Mesenchymal stem cell (in vitro differentiated cells and primary cell): ENCODE measurements around the gene ITGB2.

ENCODE experiments used
- DNase-seq: peaks from one replicate; pipeline ENCODE4 v3.0.0-alpha.2; 2013
- H2AFZ ChIP-seq: one replicate; pipeline ENCODE4 v1.6.1; 2013; ENCODE audit warnings: low read depth, mild to moderate bottlenecking, control low read depth, inconsistent platforms, low read length, moderate library complexity
- H2AK5ac ChIP-seq: 2 replicates; pipeline ENCODE4 v1.6.1; 2013; ENCODE audit warnings: low read length, moderate library complexity, mild to moderate bottlenecking, inconsistent platforms; ENCODE audit not compliant: severe bottlenecking
- H2BK120ac ChIP-seq: one replicate; pipeline ENCODE4 v1.6.1; 2013; ENCODE audit warnings: low read depth, mild to moderate bottlenecking, inconsistent platforms, low read length, moderate library complexity
- H2BK12ac ChIP-seq, 2 experiments: one replicate each; pipeline ENCODE4 v1.6.1; 2013; ENCODE audit warnings: inconsistent platforms in 2 of 2, low read length in 2 of 2, mild to moderate bottlenecking in 2 of 2, moderate library complexity in 2 of 2, control low read depth in 1 of 2
- H2BK15ac ChIP-seq: one replicate; pipeline ENCODE4 v1.6.1; 2013; ENCODE audit warnings: mild to moderate bottlenecking, low read depth, inconsistent platforms; ENCODE audit not compliant: poor library complexity, severe bottlenecking
- H2BK5ac ChIP-seq: 2 replicates; pipeline ENCODE4 v1.6.1; 2013; ENCODE audit warnings: low read depth, mild to moderate bottlenecking, low read length, control low read depth, inconsistent platforms; ENCODE audit not compliant: poor library complexity, severe bottlenecking
- H3K14ac ChIP-seq, 2 experiments: one replicate each; pipeline ENCODE4 v1.6.1; 2013; ENCODE audit warnings: inconsistent platforms in 2 of 2, low read length in 2 of 2, control low read depth in 1 of 2, mild to moderate bottlenecking in 1 of 2, moderate library complexity in 1 of 2
- H3K18ac ChIP-seq, 2 experiments: one replicate each; pipeline ENCODE4 v1.6.1; 2013; ENCODE audit warnings: inconsistent platforms in 2 of 2, low read length in 2 of 2, control low read depth in 1 of 2, low read depth in 1 of 2, mild to moderate bottlenecking in 1 of 2
- H3K23ac ChIP-seq, 2 experiments: one replicate each; pipeline ENCODE4 v1.6.1; 2013; ENCODE audit warnings: inconsistent platforms in 2 of 2, low read length in 2 of 2, mild to moderate bottlenecking in 2 of 2, moderate library complexity in 2 of 2, control low read depth in 1 of 2
- H3K27ac ChIP-seq: 2 replicates; pipeline ENCODE4 v1.5.1; 2013; ENCODE audit warnings: mild to moderate bottlenecking, moderate library complexity, low read length, control low read depth, inconsistent platforms; ENCODE audit not compliant: poor library complexity, severe bottlenecking
- H3K27me3 ChIP-seq, 2 experiments: 2 replicates each; pipeline versions ENCODE4 v1.6.1 to v1.7.0; 2013; ENCODE audit warnings: low read length in 2 of 2, mild to moderate bottlenecking in 2 of 2, moderate library complexity in 2 of 2, control low read depth in 1 of 2, inconsistent platforms in 1 of 2; ENCODE audit not compliant: control insufficient read depth in 1 of 2, insufficient read depth in 1 of 2
- H3K36me3 ChIP-seq, 2 experiments: 2 replicates each; pipeline versions ENCODE4 v1.6.1 to v1.7.0; 2013; ENCODE audit warnings: low read length in 2 of 2, control low read depth in 1 of 2, inconsistent platforms in 1 of 2, low read depth in 1 of 2, mild to moderate bottlenecking in 1 of 2; ENCODE audit not compliant: insufficient read depth in 2 of 2, control insufficient read depth in 1 of 2
- H3K4ac ChIP-seq, 2 experiments: one replicate each; pipeline ENCODE4 v1.6.1; 2013; ENCODE audit warnings: inconsistent platforms in 2 of 2, low read length in 2 of 2, mild to moderate bottlenecking in 2 of 2, moderate library complexity in 2 of 2, control low read depth in 1 of 2, low read depth in 1 of 2
- H3K4me1 ChIP-seq: 2 replicates; pipeline ENCODE4 v1.6.1; 2013; ENCODE audit warnings: low read depth, low read length, control low read depth; ENCODE audit not compliant: control insufficient read depth, insufficient read depth
- H3K4me2 ChIP-seq: 2 replicates; pipeline ENCODE4 v1.6.1; 2013; ENCODE audit warnings: low read length, mild to moderate bottlenecking, inconsistent platforms; ENCODE audit not compliant: poor library complexity, severe bottlenecking
- H3K4me3 ChIP-seq, 2 experiments: 2 replicates each; pipeline versions ENCODE4 v1.5.1 to v1.7.0; 2013; ENCODE audit warnings: low read length in 2 of 2, mild to moderate bottlenecking in 2 of 2, control low read depth in 1 of 2, low read depth in 1 of 2; ENCODE audit not compliant: insufficient read depth in 1 of 2
- H3K79me1 ChIP-seq: replicated peaks from 2 replicates; pipeline ENCODE4 v1.6.1; 2013; ENCODE audit warnings: mild to moderate bottlenecking, control low read depth, low read length, inconsistent platforms; ENCODE audit not compliant: poor library complexity, severe bottlenecking
- H3K9ac ChIP-seq: 2 replicates; pipeline ENCODE4 v1.7.0; 2013; ENCODE audit warnings: mild to moderate bottlenecking, low read length, moderate library complexity
- H3K9me3 ChIP-seq: 2 replicates; pipeline ENCODE4 v1.7.0; 2013; ENCODE audit warnings: mild to moderate bottlenecking, low read length; ENCODE audit not compliant: control insufficient read depth
- H4K8ac ChIP-seq: one replicate; pipeline ENCODE4 v1.6.1; 2013; ENCODE audit warnings: inconsistent platforms, mild to moderate bottlenecking, low read length, moderate library complexity
- H4K91ac ChIP-seq: one replicate; pipeline ENCODE4 v1.6.1; 2013; ENCODE audit warnings: mild to moderate bottlenecking, low read length, inconsistent platforms
- WGBS: methylation state at CpG from one replicate; pipeline ENCODE4 v1.1.7; 2013; ENCODE audit warnings: mixed read lengths; 5-methylcytosine and 5-hydroxymethylcytosine counted together

Gene ITGB2

GRCh38 chr21:44931137-44931500 lies 10.4 kb upstream of the ITGB2 start:
- Histone ChIP-seq H3K9me3 (peaks cover 3% of the 10 kb centered on the region), H3K14ac (no peak overlapping the region), H4K91ac (no peak overlapping the region), H3K9ac (peak overlapping the region; percentile 11), H3K27ac (no peak overlapping the region), H3K36me3 (no peaks in the 10 kb centered on the region), H3K79me1 (no peaks in the 10 kb centered on the region), H2BK12ac (no peak overlapping the region), H3K4me1 (peaks cover 56% of the 10 kb centered on the region), H2AFZ (no peak overlapping the region), H3K4me3 (peak overlapping the region in 1 of 2 experiments; percentile 62), H3K18ac (no peak overlapping the region), H3K23ac (no peak overlapping the region), H2BK120ac (no peak overlapping the region), H2BK5ac (no peak overlapping the region), H3K4me2 (peak overlapping the region; percentile 23), H4K8ac (no peak overlapping the region), H3K27me3 (peaks cover 37 to 76% of the 10 kb centered on the region in 2 experiments), H2BK15ac (no peak overlapping the region), H2AK5ac (no peak overlapping the region), H3K4ac (no peak overlapping the region)
- WGBS, result 5% methylated on average over 19 of the region's 19 CpGs
- peak; percentile 51 for DNase-seq

GRCh38 chr21:44930543-44930981 lies 9.9 kb upstream of the ITGB2 start:
- Histone ChIP-seq H4K8ac (no peak overlapping the region), H3K4me2 (no peak overlapping the region), H2BK120ac (no peak overlapping the region), H3K9me3 (peaks cover 3% of the 10 kb centered on the region), H3K14ac (no peak overlapping the region), H3K27ac (no peak overlapping the region), H2AK5ac (no peak overlapping the region), H2BK12ac (peak overlapping the region in 1 of 2 experiments; percentile 6), H3K4ac (no peak overlapping the region), H2BK5ac (no peak overlapping the region), H2AFZ (no peak overlapping the region), H4K91ac (no peak overlapping the region), H3K4me3 (peak overlapping the region in 1 of 2 experiments; percentile 62), H3K9ac (no peak overlapping the region), H3K36me3 (no peaks in the 10 kb centered on the region), H3K18ac (no peak overlapping the region), H3K23ac (no peak overlapping the region), H3K27me3 (peaks cover 37 to 76% of the 10 kb centered on the region in 2 experiments), H3K79me1 (no peaks in the 10 kb centered on the region), H3K4me1 (peaks cover 55% of the 10 kb centered on the region), H2BK15ac (peak overlapping the region; percentile 15)
- WGBS, result 47% methylated on average over 8 of the region's 12 CpGs
- peak; percentile 15 for DNase-seq

- DNase-seq, result no peak
- H3K18ac ChIP-seq, result no peak overlapping the region
- peaks cover 37 to 73% of the 10 kb centered on the region in 2 experiments for H3K27me3 ChIP-seq
- no peak overlapping the region for H3K14ac ChIP-seq
- no peak overlapping the region for H3K27ac ChIP-seq
- no peak overlapping the region for H4K91ac ChIP-seq
- H3K23ac ChIP-seq, result no peak overlapping the region
- peaks cover 54% of the 10 kb centered on the region for H3K4me1 ChIP-seq
- peak overlapping the region in 1 of 2 experiments; percentile 6 for H2BK12ac ChIP-seq
- no peak overlapping the region for H3K4me3 ChIP-seq
- no peak overlapping the region for H2BK120ac ChIP-seq
- H2BK5ac ChIP-seq, result no peak overlapping the region
- H2AFZ ChIP-seq, result no peak overlapping the region
- H3K9me3 ChIP-seq, result peaks cover 3% of the 10 kb centered on the region
- H3K79me1 ChIP-seq, result no peaks in the 10 kb centered on the region
- no peak overlapping the region for H3K4ac ChIP-seq
- H2BK15ac ChIP-seq, result peak overlapping the region; percentile 56
- H4K8ac ChIP-seq, result no peak overlapping the region
- H3K4me2 ChIP-seq, result no peak overlapping the region
- WGBS, result 59% methylated on average over 9 of the region's 9 CpGs
- H3K9ac ChIP-seq, result no peak overlapping the region
- no peaks in the 10 kb centered on the region for H3K36me3 ChIP-seq
- H2AK5ac ChIP-seq, result no peak overlapping the region
Measured at GRCh38 chr21:44929799-44930542, 9.3 kb upstream of the ITGB2 start.

GRCh38 chr21:44929242-44929798 lies 8.6 kb upstream of the ITGB2 start:
- Histone ChIP-seq H2BK12ac (no peak overlapping the region), H3K27me3 (peaks cover 35 to 72% of the 10 kb centered on the region in 2 experiments), H2AK5ac (peak overlapping the region; percentile 85), H3K79me1 (no peaks in the 10 kb centered on the region), H2BK120ac (no peak overlapping the region), H3K36me3 (no peaks in the 10 kb centered on the region), H3K4me3 (no peak overlapping the region), H3K23ac (no peak overlapping the region), H3K27ac (no peak overlapping the region), H2BK5ac (peak overlapping the region; percentile 2), H3K4ac (no peak overlapping the region), H4K8ac (no peak overlapping the region), H3K4me1 (peaks cover 54% of the 10 kb centered on the region), H4K91ac (peak overlapping the region; percentile 23), H3K4me2 (no peak overlapping the region), H2BK15ac (no peak overlapping the region), H3K9me3 (peaks cover 3% of the 10 kb centered on the region), H3K18ac (peak overlapping the region in 1 of 2 experiments; percentile 34), H3K9ac (no peak overlapping the region), H2AFZ (no peak overlapping the region), H3K14ac (no peak overlapping the region)
- WGBS, result 71% methylated on average over 6 of the region's 6 CpGs
- DNase-seq, result no peak
